CD4-positive, alpha-beta T cell (primary cell): ENCODE results near the gene MEX3C. TPM values are rescaled to one million over a fixed set of nuclear protein-coding genes. Genes with fewer than 3 reads are reported as not detected.

ENCODE experiments used
- ATAC-seq: fragments of 200-7000 bp; cut with Tn5 transposase; one replicate; pipeline ENCODE4 v1.10.0; 2022; ENCODE audit warnings: mild to moderate bottlenecking; ENCODE audit not compliant: poor library complexity
- CTCF ChIA-PET: fragments of 350-600 bp; sonication (Branson Sonifier 250); formaldehyde crosslinking; loops from one replicate; lab custom pipeline; 2021; ENCODE audit warnings: antibody characterized with exemption, inconsistent platforms; lab: Charles Lee
- POLR2A ChIA-PET: fragments of 350-600 bp; sonication (Branson Sonifier 250); formaldehyde crosslinking; loops from one replicate; lab custom pipeline; 2021; ENCODE audit warnings: antibody characterized with exemption, inconsistent platforms; lab: Charles Lee
- DNase-seq, 14 experiments: peaks; one replicate each; pipeline ENCODE4 v3.0.0-alpha.2; 2013 to 2020; ENCODE audit warnings: mixed read lengths in 2 of 14
- H3K27ac ChIP-seq, 2 donors: one replicate each; pipeline versions ENCODE4 v1.5.1 to v1.7.0; 2013; ENCODE audit warnings: low read length in 2 of 2, low read depth in 1 of 2, mild to moderate bottlenecking in 1 of 2
- H3K27me3 ChIP-seq, 2 experiments: 1 replicate in 1 of 2; 2 replicates in 1 of 2; pipeline versions ENCODE4 v1.6.1 to v1.7.0; 2013; ENCODE audit warnings: low read length in 2 of 2, control low read depth in 1 of 2, mild to moderate bottlenecking in 1 of 2, moderate library complexity in 1 of 2; ENCODE audit not compliant: insufficient read depth in 2 of 2, control insufficient read depth in 1 of 2
- H3K36me3 ChIP-seq: one replicate; pipeline ENCODE4 v1.6.1; 2013; ENCODE audit warnings: low read length, control low read depth; ENCODE audit not compliant: insufficient read depth
- H3K4me1 ChIP-seq: one replicate; pipeline ENCODE4 v1.6.1; 2013; ENCODE audit warnings: low read length, control low read depth; ENCODE audit not compliant: insufficient read depth
- H3K4me3 ChIP-seq: one replicate; pipeline ENCODE4 v1.5.1; 2013; ENCODE audit warnings: mild to moderate bottlenecking, low read length, moderate library complexity
- H3K9me3 ChIP-seq, 2 experiments: 1 replicate in 1 of 2; 2 replicates in 1 of 2; pipeline versions ENCODE4 v1.6.1 to v1.7.0; 2013; ENCODE audit warnings: low read length in 2 of 2, mild to moderate bottlenecking in 2 of 2, control low read depth in 1 of 2, moderate library complexity in 1 of 2; ENCODE audit not compliant: control insufficient read depth in 1 of 2, insufficient read depth in 1 of 2
- H3K27ac Mint-ChIP-seq: one replicate; pipeline ENCODE4 v1.8.0; 2020; ENCODE audit warnings: mixed read lengths
- H3K27me3 Mint-ChIP-seq: one replicate; pipeline ENCODE4 v1.8.0; 2021; ENCODE audit warnings: mixed read lengths
- H3K36me3 Mint-ChIP-seq: one replicate; pipeline ENCODE4 v1.8.0; 2021; ENCODE audit warnings: low read depth, mixed read lengths
- H3K4me1 Mint-ChIP-seq: one replicate; pipeline ENCODE4 v1.8.0; 2021; ENCODE audit warnings: low read depth, mixed read lengths
- H3K4me3 Mint-ChIP-seq: one replicate; pipeline ENCODE4 v1.8.0; 2020; ENCODE audit warnings: mild to moderate bottlenecking, mixed read lengths
- H3K9me3 Mint-ChIP-seq: one replicate; pipeline ENCODE4 v1.8.0; 2020; ENCODE audit warnings: mixed read lengths
- intact Hi-C, 2 experiments: fragments of 100-400 bp; cut with DNase I in 1 of 2; cut with micrococcal nuclease in 1 of 2; formaldehyde crosslinking; loops; one replicate each; pipeline versions ENCODE4 v1.15.1 to v1.9.0; 2023 to 2025; cut with DNase I, micrococcal nuclease
- total RNA-seq, 174 experiments: library from RNA in 2 of 174; stranded (reverse) in 2 of 174; gene quantifications; one replicate each; pipeline ENCODE4 v1.2.3 and lab custom pipeline; 2021 to 2026
- TF ChIP-seq, protein P1 (sequence below): fragments of 200-600 bp; IDR thresholded peaks from one replicate; pipeline ENCODE4 v1.8.0; 2022; ENCODE audit warnings: antibody characterized with exemption, mild to moderate bottlenecking

The MEX3C gene
- total RNA-seq, 2 experiments from 2014 or later, result 70.8 to 76.1 TPM

DNA sequence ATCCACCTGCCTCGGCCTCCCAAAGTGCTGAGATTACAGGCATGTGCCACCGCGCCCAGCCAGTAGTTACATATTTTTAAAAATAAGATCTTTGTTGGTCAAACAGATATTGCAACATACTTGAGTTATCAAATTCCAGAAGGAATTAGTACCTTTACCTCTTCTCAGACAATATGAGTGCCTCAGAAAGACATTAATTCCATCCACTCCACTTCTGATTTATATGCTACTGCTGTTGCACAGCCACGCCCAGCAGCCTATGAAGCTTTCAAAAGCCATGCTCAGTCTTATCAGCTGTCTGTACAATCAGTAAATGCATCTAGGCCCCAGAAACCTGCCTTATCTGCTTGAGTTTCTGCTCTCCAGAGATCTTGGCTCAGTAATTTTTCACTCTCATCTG lies 47.8 kb downstream of the MEX3C start:
- Mint-ChIP-seq H3K27me3 (no peaks in the 10 kb centered on the region), H3K4me1 (peaks cover 34% of the 10 kb centered on the region), H3K27ac (peak overlapping the region; percentile 1), H3K4me3 (no peak overlapping the region), H3K36me3 (no peaks in the 10 kb centered on the region), H3K9me3 (no peaks in the 10 kb centered on the region)
- TF ChIP-seq, protein P1, sequence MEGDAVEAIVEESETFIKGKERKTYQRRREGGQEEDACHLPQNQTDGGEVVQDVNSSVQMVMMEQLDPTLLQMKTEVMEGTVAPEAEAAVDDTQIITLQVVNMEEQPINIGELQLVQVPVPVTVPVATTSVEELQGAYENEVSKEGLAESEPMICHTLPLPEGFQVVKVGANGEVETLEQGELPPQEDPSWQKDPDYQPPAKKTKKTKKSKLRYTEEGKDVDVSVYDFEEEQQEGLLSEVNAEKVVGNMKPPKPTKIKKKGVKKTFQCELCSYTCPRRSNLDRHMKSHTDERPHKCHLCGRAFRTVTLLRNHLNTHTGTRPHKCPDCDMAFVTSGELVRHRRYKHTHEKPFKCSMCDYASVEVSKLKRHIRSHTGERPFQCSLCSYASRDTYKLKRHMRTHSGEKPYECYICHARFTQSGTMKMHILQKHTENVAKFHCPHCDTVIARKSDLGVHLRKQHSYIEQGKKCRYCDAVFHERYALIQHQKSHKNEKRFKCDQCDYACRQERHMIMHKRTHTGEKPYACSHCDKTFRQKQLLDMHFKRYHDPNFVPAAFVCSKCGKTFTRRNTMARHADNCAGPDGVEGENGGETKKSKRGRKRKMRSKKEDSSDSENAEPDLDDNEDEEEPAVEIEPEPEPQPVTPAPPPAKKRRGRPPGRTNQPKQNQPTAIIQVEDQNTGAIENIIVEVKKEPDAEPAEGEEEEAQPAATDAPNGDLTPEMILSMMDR, result no peak
- intact Hi-C loops, result loop anchor here in 1 of 2 experiments (2.0 kb wide), 1 partner anchor 41 kb away; no protein-coding TSS in a partner anchor
- H3K4me1 ChIP-seq, result peaks cover 35% of the 10 kb centered on the region
- H3K9me3 ChIP-seq, result no peaks in the 10 kb centered on the region
- no peaks in the 10 kb centered on the region for H3K36me3 ChIP-seq
- DNase-seq, result no peak
- POLR2A ChIA-PET, result interaction anchor here (1.4 kb wide), 1 partner anchor 46 kb away, joined by 4 read pairs; no protein-coding TSS in a partner anchor
- no peak overlapping the region for H3K27ac ChIP-seq
- H3K27me3 ChIP-seq, result no peaks in the 10 kb centered on the region
- CTCF ChIA-PET, result interaction anchor here (1.0 kb wide), 1 partner anchor 17 kb away, joined by 3 read pairs; no protein-coding TSS in a partner anchor
- ATAC-seq, result no peak
- H3K4me3 ChIP-seq, result no peak overlapping the region

DNA sequence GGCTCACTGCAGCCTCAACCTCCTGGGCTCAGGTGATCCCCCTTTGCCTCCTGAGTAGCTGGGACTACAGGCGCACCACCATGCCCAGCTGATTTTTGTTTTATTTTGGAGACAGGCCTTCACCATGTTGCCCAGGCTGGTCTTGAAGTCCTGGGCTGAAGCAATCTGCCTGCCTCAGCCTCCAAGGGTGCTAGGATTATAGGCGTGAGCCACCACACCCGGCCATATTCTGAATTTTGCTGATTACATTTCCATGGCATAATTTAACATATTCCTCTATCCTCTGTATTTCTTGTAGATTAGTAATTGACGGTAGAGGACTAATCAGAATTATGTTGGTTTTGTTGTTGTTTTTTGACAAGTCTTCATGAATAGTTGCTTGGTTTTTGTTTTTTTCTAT lies 50.6 kb downstream of the MEX3C start:
- intact Hi-C loops, result no loop called here
- DNase-seq, result no peak
- H3K4me3 Mint-ChIP-seq, result no peak overlapping the region
- no peak overlapping the region for H3K27ac Mint-ChIP-seq
- H3K27me3 Mint-ChIP-seq, result no peaks in the 10 kb centered on the region
- Histone ChIP-seq H3K4me1 (peaks cover 8% of the 10 kb centered on the region), H3K27me3 (no peaks in the 10 kb centered on the region), H3K27ac (no peak overlapping the region), H3K4me3 (no peak overlapping the region), H3K9me3 (no peaks in the 10 kb centered on the region), H3K36me3 (no peaks in the 10 kb centered on the region)
- H3K9me3 Mint-ChIP-seq, result no peaks in the 10 kb centered on the region
- POLR2A ChIA-PET, result no interaction called here
- TF ChIP-seq, protein P1, result no peak
- ATAC-seq, result no peak
- peaks cover 10% of the 10 kb centered on the region for H3K4me1 Mint-ChIP-seq
- no peaks in the 10 kb centered on the region for H3K36me3 Mint-ChIP-seq
- CTCF ChIA-PET, result no interaction called here

DNA sequence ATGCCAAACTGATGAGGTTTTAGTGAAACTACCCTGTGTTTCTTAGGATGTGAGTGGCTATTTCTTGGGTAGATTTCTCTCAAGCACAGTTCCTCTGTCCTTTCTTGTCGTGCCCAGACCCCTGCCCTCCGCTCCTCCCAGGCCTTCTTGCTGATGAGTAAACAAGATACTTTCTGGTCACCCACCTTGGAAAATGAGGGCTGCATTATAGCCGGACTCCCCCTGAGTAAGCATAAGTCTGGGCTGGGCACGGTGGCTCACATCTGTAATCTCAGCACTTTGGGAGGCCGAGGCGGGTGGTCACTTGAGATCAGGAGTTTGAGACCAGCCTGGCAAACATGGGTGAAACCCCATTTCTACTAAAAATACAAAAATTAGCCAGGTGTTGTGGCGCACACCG lies 58.5 kb downstream of the MEX3C start:
- TF ChIP-seq, protein P1, result no peak
- Mint-ChIP-seq H3K36me3 (no peaks in the 10 kb centered on the region), H3K4me1 (no peaks in the 10 kb centered on the region), H3K27ac (no peak overlapping the region), H3K27me3 (no peaks in the 10 kb centered on the region), H3K9me3 (no peaks in the 10 kb centered on the region), H3K4me3 (no peak overlapping the region)
- H3K27me3 ChIP-seq, result no peaks in the 10 kb centered on the region
- POLR2A ChIA-PET, result no interaction called here
- no peak overlapping the region for H3K27ac ChIP-seq
- DNase-seq (no peak), ATAC-seq (no peak)
- CTCF ChIA-PET, result no interaction called here
- H3K4me1 ChIP-seq, result no peaks in the 10 kb centered on the region
- H3K36me3 ChIP-seq, result no peaks in the 10 kb centered on the region
- H3K9me3 ChIP-seq, result no peaks in the 10 kb centered on the region
- no peak overlapping the region for H3K4me3 ChIP-seq
- intact Hi-C loops, result no loop called here
